Measurements from ENCODE around the gene SLC6A11. TPM values are rescaled to one million over a fixed set of nuclear protein-coding genes. Genes with fewer than 3 reads are reported as not detected.

Gene SLC6A11
- total RNA-seq, 1 donor: not detected

GRCh38 chr3:10988001-10988665, 172.1 kb downstream of the SLC6A11 start:
- H4K20me1 ChIP-seq (ENCODE audit: insufficient read depth, low read length): no peaks in the 10 kb centered on the region
- no peaks in the 10 kb centered on the region for H3K9me3 ChIP-seq (ENCODE audit: low read depth, low read length)
- no peak overlapping the region for H3K4me2 ChIP-seq (ENCODE audit: insufficient read depth, low read length)
- TF ChIP-seq CTCF (IDR thresholded peaks at IDR 0.05; ENCODE audit: extremely low read depth, low read depth, low read length): no peak
- no peak overlapping the region for H3K27ac ChIP-seq (ENCODE audit: low read depth, low read length)
- peaks cover 48% of the 10 kb centered on the region for H3K27me3 ChIP-seq (ENCODE audit: insufficient read depth, low read length)
- DNase-seq (ENCODE audit: insufficient read length, low spot score, missing footprints): no peak
- peaks cover 2% of the 10 kb centered on the region for H3K4me1 ChIP-seq (ENCODE audit: insufficient read depth, low read length)
- H3K36me3 ChIP-seq (ENCODE audit: insufficient read depth, low read length): no peaks in the 10 kb centered on the region
- H3K4me3 ChIP-seq (ENCODE audit: insufficient read depth, low read length): no peak overlapping the region
- no peak overlapping the region for H2AFZ ChIP-seq (ENCODE audit: low read length)
- no peaks in the 10 kb centered on the region for H3K79me2 ChIP-seq (ENCODE audit: insufficient read depth, low read length)

- Histone ChIP-seq H3K36me3 (ENCODE audit: insufficient read depth, low read length) (no peaks in the 10 kb centered on the region), H3K27ac (ENCODE audit: low read depth, low read length) (no peak overlapping the region), H3K9me3 (ENCODE audit: low read depth, low read length) (no peaks in the 10 kb centered on the region), H2AFZ (ENCODE audit: low read length) (no peak overlapping the region), H3K27me3 (ENCODE audit: insufficient read depth, low read length) (peaks cover 55% of the 10 kb centered on the region), H4K20me1 (ENCODE audit: insufficient read depth, low read length) (no peaks in the 10 kb centered on the region), H3K4me2 (ENCODE audit: insufficient read depth, low read length) (no peak overlapping the region), H3K4me3 (ENCODE audit: insufficient read depth, low read length) (no peak overlapping the region), H3K79me2 (ENCODE audit: insufficient read depth, low read length) (no peaks in the 10 kb centered on the region), H3K4me1 (ENCODE audit: insufficient read depth, low read length) (no peaks in the 10 kb centered on the region)
- no peak for DNase-seq (ENCODE audit: insufficient read length, low spot score, missing footprints)
- TF ChIP-seq CTCF (IDR thresholded peaks at IDR 0.05; ENCODE audit: extremely low read depth, low read depth, low read length): no peak
Measured at GRCh38 chr3:10988991-10989484, 173.0 kb downstream of the SLC6A11 start.

Other genes starting within 250 kb of the SLC6A11 start
- not detected in 2 replicates for gene SLC6A1, start 176.5 kb downstream of the SLC6A11 start, total RNA-seq